ENCODE data around the gene PCDHGA4. TPM values are rescaled to one million over a fixed set of nuclear protein-coding genes. Genes with fewer than 3 reads are reported as not detected.
"Not testable (repeated sequence)": the region's sequence is repeated elsewhere in the genome, so short reads cannot be mapped to it uniquely, and the experiment has no call there.

PCDHGA4 gene
- polyA plus RNA-seq, 2 of the 4 experiments (the other 2 are of a cell fraction): 0.13 to 0.48 TPM

DNA sequence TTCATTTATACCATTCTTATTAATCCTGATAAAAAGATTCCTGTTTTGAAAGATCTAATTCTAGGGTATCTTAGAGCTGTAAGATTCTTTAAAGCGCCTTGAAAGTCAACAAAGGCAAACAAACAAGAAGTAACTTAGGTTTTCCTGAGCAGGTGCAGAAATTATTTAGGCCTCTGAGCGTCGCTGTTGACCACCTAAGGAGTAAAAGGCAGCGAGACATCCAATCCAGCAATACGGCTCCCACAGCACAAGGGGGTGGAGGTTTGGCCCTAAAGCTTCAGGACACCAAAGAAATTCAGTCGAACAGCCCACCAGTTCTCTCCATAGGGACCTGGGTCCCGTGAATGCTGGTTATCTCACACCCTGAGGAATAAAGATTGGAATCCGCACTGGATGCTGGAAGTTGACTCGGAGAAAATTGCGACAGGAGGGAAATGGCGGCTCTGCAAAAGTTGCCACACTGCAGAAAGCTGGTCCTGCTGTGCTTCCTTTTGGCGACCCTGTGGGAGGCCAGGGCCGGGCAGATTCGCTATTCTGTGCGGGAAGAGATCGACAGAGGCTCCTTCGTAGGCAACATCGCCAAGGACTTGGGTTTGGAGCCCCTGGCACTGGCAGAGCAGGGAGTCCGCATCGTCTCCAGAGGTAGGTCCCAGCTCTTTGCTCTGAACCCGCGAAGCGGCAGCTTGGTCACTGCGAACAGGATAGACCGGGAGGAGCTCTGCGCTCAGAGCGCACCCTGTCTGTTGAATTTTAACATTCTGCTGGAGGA, 16.1 kb upstream of the PCDHGA4 start, which contains the start of gene PCDHGA2 (continued):
- TF ChIP-seq, protein P1, sequence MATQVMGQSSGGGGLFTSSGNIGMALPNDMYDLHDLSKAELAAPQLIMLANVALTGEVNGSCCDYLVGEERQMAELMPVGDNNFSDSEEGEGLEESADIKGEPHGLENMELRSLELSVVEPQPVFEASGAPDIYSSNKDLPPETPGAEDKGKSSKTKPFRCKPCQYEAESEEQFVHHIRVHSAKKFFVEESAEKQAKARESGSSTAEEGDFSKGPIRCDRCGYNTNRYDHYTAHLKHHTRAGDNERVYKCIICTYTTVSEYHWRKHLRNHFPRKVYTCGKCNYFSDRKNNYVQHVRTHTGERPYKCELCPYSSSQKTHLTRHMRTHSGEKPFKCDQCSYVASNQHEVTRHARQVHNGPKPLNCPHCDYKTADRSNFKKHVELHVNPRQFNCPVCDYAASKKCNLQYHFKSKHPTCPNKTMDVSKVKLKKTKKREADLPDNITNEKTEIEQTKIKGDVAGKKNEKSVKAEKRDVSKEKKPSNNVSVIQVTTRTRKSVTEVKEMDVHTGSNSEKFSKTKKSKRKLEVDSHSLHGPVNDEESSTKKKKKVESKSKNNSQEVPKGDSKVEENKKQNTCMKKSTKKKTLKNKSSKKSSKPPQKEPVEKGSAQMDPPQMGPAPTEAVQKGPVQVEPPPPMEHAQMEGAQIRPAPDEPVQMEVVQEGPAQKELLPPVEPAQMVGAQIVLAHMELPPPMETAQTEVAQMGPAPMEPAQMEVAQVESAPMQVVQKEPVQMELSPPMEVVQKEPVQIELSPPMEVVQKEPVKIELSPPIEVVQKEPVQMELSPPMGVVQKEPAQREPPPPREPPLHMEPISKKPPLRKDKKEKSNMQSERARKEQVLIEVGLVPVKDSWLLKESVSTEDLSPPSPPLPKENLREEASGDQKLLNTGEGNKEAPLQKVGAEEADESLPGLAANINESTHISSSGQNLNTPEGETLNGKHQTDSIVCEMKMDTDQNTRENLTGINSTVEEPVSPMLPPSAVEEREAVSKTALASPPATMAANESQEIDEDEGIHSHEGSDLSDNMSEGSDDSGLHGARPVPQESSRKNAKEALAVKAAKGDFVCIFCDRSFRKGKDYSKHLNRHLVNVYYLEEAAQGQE (IDR thresholded peaks at IDR 0.05): no peak

DNA sequence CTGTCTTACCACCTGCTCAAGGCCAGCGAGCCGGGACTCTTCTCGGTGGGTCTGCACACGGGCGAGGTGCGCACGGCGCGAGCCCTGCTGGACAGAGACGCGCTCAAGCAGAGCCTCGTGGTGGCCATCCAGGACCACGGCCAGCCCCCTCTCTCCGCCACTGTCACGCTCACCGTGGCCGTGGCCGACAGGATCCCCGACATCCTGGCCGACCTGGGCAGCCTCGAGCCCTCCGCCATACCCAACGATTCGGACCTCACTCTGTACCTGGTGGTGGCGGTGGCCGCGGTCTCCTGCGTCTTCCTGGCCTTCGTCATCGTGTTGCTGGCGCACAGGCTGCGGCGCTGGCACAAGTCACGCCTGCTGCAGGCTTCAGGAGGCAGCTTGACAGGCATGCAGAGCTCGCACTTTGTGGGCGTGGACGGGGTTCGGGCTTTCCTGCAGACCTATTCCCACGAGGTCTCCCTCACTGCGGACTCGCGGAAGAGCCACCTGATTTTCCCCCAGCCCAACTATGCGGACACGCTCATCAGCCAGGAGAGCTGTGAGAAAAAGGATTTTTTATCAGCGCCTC, 14.0 kb upstream of the PCDHGA4 start:
- H3K9me3 ChIP-seq: peaks cover 47% of the 10 kb centered on the region
- H3K4me3 ChIP-seq; ATAC-seq; FAIRE-seq; POLR2A ChIA-PET; H3K4me1 ChIP-seq; DNase-seq (ENCODE audit: low read depth in 1 of 2, low spot score in 1 of 2); H3K27ac ChIP-seq; H3K4me2 ChIP-seq: not testable (repeated sequence)
- CTCF ChIA-PET: interaction anchor here (1.4 kb wide), 1 partner anchor 10 kb away, joined by 5 read pairs; the partner anchor contains the start of gene PCDHGA1
- 76% methylated on average over 32 of the region's 45 CpGs for WGBS (ENCODE audit: missing lambda C conversion rate)

GRCh38 chr5:141342773-141343172, 12.0 kb upstream of the PCDHGA4 start:
- ATAC-seq (no peak), FAIRE-seq (no peak), DNase-seq (ENCODE audit: low read depth in 1 of 2, low spot score in 1 of 2) (no peak)
- 3% methylated on average over 1 of the region's 1 CpG for WGBS (ENCODE audit: missing lambda C conversion rate)
- Histone ChIP-seq H3K9me3 (peaks cover 37% of the 10 kb centered on the region), H3K27ac (no peak overlapping the region), H3K4me1 (no peaks in the 10 kb centered on the region), H3K4me2 (no peak overlapping the region), H3K4me3 (no peak overlapping the region)
- ChIA-PET CTCF (interaction anchor here (0.8 to 1.0 kb wide), 2 partner anchors 215 to 221 kb away, joined by 3 to 4 read pairs; no protein-coding TSS in a partner anchor), POLR2A (no interaction called here)
- TF ChIP-seq ZC3H11A (IDR thresholded peaks at IDR 0.05) (no peak), HOXA7 (CRISPR knock-in tag; IDR thresholded peaks at IDR 0.05) (no peak), PHF8 (IDR thresholded peaks at IDR 0.05; ENCODE audit: borderline replicate concordance, low read depth) (no peak)
- TF ChIP-seq, protein P2, sequence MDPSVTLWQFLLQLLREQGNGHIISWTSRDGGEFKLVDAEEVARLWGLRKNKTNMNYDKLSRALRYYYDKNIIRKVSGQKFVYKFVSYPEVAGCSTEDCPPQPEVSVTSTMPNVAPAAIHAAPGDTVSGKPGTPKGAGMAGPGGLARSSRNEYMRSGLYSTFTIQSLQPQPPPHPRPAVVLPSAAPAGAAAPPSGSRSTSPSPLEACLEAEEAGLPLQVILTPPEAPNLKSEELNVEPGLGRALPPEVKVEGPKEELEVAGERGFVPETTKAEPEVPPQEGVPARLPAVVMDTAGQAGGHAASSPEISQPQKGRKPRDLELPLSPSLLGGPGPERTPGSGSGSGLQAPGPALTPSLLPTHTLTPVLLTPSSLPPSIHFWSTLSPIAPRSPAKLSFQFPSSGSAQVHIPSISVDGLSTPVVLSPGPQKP (IDR thresholded peaks at IDR 0.05; ENCODE audit: low read depth, low read length): no peak

DNA sequence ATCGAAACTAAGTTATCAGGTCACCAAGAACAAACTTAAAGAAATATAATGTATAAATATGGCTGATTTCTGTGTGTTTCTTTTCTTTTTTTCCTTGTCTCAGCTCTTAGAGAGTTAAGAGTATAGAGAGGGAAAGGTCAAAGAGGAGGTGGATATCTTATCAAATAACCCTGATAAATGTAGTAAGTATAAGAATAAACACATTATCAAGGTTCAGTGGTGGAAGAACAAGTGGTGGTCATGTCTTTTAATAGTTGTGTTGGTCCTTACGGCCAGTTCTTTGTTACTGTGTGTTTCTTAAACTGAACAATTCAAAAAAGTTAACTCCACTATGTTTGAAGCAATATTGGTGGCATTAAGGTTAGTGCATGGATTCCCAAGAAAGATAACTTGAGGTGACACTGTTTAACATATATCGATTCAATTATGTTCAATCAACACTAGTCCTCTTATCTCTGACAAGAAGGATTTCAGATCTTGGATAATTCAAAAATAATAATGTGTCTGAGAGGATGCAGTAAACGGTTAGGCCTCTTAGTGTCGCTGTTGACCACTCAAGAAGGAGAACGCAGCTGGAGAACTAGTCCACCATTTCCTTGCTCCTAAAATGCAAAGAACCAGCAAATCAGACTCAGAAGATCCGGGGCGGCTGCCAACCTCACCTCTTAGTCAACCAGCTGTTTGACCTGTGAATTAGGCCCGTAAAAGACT, 11.4 kb upstream of the PCDHGA4 start, which contains the start of gene PCDHGA3:
TSS of gene PCDHGA3 (plus strand) at position 588 of the 711 bp plus-strand sequence. CDS start 205 bp downstream, outside the sequence.
- CTCF ChIA-PET: interaction anchor here (0.9 to 2.2 kb wide), 4 partner anchors 40 to 224 kb away, joined by 3 to 8 read pairs (median 6); partner anchors contain the start of gene PCDHGA7
- H3K9me3 ChIP-seq: peaks cover 31% of the 10 kb centered on the region
- no peak for FAIRE-seq
- H3K27ac ChIP-seq: no peak within 1 kb of the TSS
- peak in 1 of 2 experiments; percentile 61 for DNase-seq (ENCODE audit: low read depth in 1 of 2, low spot score in 1 of 2)
- 25% methylated on average over 9 of the region's 9 CpGs for WGBS (ENCODE audit: missing lambda C conversion rate)
- peak in 1 of 2 experiments; percentile 32; a peak in 1 of 5 replicates for TF ChIP-seq RAD21 (conservative IDR thresholded peaks at IDR 0.05 in 1 of 2, IDR thresholded peaks at IDR 0.05 in 1 of 2)
- TF ChIP-seq, protein P3, sequence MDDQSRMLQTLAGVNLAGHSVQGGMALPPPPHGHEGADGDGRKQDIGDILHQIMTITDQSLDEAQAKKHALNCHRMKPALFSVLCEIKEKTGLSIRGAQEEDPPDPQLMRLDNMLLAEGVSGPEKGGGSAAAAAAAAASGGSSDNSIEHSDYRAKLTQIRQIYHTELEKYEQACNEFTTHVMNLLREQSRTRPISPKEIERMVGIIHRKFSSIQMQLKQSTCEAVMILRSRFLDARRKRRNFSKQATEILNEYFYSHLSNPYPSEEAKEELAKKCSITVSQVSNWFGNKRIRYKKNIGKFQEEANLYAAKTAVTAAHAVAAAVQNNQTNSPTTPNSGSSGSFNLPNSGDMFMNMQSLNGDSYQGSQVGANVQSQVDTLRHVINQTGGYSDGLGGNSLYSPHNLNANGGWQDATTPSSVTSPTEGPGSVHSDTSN (IDR thresholded peaks at IDR 0.05): no peak
- no peak within 1 kb of the TSS for H3K4me2 ChIP-seq
- POLR2A ChIA-PET: no interaction called here
- no peak within 1 kb of the TSS for H3K4me3 ChIP-seq
- 0 out of 6 replicates have a peak, but pooled peaks of 1 of the 2 experiments have one; percentile 34 for ATAC-seq
- H3K4me1 ChIP-seq: no peaks in the 10 kb centered on the region
